LNCAP (cell line): ENCODE data around the gene CAMK2N2.

ENCODE experiments used
- CTCF ChIP-seq: fragments of 450-650 bp; IDR thresholded peaks from 2 replicates; pipeline ENCODE4 v1.5.1; 2017; ENCODE audit warnings: mild to moderate bottlenecking

CAMK2N2 gene

GRCh38 chr3:184261270-184261853 is at the start of gene CAMK2N2:
Gene CAMK2N2, minus strand, starts transcription at chr3:184261553. Its CDS starts 268 bp downstream, at chr3:184261285.
- no peak for TF ChIP-seq CTCF

GRCh38 chr3:184308744-184309143 is 47.4 kb upstream of the CAMK2N2 start:
- TF ChIP-seq CTCF: no peak

- no peak for TF ChIP-seq CTCF
Measured at GRCh38 chr3:184307915-184308314, 46.6 kb upstream of the CAMK2N2 start.

GRCh38 chr3:184306341-184306972 is 45.1 kb upstream of the CAMK2N2 start:
- TF ChIP-seq CTCF: no peak

GRCh38 chr3:184305577-184305976 is 44.2 kb upstream of the CAMK2N2 start:
- peak; percentile 55; the same call in 1 of the 2 replicates for TF ChIP-seq CTCF

GRCh38 chr3:184300378-184300720 is 39.0 kb upstream of the CAMK2N2 start:
- no peak for TF ChIP-seq CTCF

- TF ChIP-seq CTCF: no peak
Measured at GRCh38 chr3:184299488-184300377, 38.4 kb upstream of the CAMK2N2 start.
